ENCODE data around the gene RASL10A.
"Not testable (repeated sequence)": the region's sequence is repeated elsewhere in the genome, so short reads cannot be mapped to it uniquely, and the experiment has no call there.

The RASL10A gene, protein sequence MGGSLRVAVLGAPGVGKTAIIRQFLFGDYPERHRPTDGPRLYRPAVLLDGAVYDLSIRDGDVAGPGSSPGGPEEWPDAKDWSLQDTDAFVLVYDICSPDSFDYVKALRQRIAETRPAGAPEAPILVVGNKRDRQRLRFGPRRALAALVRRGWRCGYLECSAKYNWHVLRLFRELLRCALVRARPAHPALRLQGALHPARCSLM

DNA sequence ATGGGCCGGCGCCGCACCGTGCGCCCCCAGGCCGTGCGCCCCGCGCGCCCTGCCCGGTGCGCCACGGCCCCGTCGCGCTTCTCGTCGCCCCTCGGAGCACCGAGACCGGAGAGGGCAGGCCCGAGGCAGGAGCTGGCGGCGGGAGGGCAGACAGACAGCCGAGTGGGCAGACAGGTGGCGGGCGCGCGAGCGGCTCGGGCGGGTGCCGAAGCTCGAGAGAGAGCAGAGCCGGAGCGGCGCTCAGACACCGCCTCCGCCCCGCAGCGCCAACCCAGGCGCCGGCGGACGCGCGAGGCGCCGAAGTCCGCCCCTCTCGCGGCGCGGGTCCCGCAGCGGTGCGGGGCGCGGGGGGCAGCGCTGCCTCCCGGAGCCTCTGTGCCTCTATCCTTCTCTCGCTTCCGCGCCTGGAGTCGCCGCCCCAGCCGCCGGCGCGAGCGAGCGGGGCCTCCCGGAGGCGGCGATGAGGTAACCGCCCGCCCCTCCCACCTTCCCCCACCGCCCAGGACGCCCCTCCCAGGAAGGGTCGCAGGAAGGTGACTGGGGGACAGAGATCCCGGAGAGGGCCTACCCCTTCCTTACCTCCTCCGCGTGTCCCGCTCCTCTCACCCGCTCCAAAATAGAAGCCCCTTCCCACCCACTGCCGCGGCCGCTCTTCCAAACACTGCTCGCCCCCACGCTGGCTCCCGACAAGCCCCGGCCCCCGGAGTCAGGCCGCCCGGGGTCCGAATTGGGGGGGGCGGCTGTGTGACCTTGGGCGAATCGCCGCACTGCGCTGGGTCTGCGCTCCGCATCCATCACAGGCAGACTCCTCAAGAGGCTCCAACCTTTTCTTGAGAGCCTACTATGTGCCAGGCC is at the start of gene RASL10A:
Gene RASL10A (minus strand): TSS at position 412 of the 855 bp plus-strand sequence. CDS start 451 bp downstream, outside the sequence.
- no peak for DNase-seq (ENCODE audit: extremely low read depth in 1 of 2, low read depth in 1 of 2)

DNA sequence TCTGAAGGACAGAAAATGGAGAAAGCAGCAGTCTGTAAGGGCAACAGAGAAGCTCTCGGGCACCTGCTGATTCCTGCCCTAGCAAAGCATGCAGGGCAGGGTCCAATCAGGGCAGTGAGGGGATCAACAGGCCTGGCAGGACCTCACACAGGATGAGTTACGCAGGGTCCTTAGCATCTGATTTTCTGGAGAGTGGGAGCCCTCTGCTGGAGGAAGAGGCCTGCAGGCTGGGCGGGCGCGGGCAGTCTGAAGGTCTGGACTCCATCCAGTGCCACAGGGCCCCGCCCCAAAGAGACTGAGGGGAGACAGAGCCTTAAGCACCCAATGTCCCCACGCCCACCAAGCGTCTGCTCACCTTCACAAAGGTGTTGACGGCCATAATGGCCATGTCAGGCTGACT is 44.0 kb upstream of the RASL10A start:
- DNase-seq (ENCODE audit: extremely low read depth in 1 of 2, low read depth in 1 of 2): no peak

DNA sequence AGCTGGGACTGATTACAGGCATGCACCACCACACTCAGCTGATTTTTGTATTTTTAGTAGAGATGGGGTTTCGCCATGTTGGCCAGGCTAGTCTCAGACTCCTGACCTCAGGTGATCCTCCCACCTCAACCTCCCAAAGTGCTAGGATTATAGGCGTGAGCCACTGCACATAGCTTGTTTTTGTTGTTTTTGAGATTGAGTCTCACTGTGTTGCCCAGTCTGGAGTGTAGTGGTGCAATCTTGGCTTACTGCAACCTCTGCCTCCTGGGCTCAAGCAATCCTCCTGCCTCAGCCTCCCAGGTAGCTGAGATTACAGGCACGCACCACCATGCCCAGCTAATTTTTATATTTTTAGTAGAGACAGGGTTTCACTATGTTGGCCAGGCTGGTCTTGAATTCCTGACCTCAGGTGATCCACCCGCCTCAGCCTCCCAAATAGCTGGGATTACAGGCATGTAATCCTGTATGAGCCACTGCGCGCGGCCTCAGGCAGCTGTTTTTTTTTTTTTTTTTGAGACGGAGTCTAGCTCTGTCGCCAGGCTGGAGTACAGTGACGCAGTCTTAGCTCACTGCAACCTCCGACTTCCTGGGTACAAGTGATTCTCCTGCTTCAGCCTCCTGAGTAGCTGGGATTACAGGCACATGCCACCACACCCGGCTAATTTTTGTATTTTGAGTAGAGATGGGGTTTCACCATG is 41.8 kb upstream of the RASL10A start:
- DNase-seq (ENCODE audit: extremely low read depth in 1 of 2, low read depth in 1 of 2): not testable (repeated sequence)

DNA sequence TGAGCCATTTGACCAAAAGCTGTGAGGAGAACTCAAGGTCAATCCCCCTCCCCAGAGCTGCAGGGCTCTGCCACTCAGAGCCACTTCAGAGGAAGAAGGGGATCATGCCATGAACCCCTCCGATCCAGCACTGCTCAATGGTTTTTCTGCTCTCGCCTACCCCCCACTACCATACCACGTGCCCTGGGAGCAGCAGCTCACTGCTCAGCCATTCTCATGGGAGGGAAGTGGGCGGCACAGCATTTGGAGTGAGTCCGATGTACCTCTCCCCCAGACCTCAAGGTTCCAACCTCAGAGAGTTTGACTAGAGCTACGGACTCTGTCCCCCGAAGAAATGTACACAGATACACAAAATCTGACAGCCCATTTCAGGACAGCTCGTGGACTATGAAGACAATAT is 38.4 kb upstream of the RASL10A start:
- no peak for DNase-seq (ENCODE audit: extremely low read depth in 1 of 2, low read depth in 1 of 2)

DNA sequence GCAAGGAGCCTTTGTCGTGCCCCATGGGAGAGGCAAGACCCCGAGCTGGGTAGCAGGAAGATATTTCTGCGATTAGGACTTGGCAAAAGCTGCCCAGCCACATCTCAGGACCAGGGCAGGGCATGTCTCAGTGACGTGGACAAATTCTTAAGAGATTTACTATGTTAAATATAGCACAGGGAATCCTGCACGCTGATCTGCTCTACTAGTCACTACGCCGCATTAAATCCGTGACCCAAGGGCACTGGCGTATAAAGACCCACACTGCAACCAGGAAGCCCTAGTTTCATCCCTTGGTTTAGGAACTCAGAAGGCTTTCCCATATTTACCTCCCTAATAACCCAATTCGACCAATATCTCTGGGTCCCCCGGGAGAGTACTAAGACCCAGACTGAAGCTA is 37.8 kb upstream of the RASL10A start:
- no peak for DNase-seq (ENCODE audit: extremely low read depth in 1 of 2, low read depth in 1 of 2)

DNA sequence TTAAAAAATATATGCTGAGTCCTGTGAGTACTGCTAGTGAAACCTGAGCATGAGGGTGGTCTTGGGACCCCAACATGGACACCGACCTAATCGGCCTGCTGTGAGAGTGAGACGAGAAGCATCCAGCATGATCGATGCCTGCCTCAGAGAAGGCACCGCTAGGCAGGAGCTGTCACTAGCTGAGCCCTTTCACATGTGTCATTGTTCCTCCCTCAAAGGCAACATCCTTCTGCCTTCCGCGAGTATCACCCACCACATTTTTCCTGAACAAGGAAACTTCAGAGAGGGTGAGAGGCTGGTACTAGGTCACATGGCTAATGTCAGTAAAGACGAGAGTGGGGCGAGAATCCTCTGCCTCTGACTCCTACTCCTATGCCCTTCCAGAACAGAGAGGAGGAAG is 37.3 kb upstream of the RASL10A start:
- DNase-seq (ENCODE audit: extremely low read depth in 1 of 2, low read depth in 1 of 2): no peak

DNA sequence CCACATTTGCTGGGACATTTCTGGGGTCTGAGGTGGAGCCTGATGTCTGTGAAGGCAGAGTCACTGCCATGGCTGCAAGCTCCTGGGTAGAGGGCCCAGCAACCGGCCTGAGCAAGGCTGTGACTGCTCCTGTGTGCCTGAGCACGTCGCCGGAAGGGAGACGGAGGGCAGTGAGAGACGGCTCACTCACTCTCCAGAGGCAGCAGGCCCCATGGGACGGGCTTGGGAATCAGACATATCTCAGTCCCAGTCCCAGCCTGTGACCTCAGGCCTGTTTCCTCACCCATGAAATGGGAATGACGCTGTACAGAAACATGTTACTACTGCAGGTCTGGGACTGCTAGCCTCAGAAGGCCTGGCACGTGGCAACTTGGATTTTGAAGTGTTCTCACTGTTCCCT is 36.4 kb upstream of the RASL10A start:
- DNase-seq (ENCODE audit: extremely low read depth in 1 of 2, low read depth in 1 of 2): no peak

DNA sequence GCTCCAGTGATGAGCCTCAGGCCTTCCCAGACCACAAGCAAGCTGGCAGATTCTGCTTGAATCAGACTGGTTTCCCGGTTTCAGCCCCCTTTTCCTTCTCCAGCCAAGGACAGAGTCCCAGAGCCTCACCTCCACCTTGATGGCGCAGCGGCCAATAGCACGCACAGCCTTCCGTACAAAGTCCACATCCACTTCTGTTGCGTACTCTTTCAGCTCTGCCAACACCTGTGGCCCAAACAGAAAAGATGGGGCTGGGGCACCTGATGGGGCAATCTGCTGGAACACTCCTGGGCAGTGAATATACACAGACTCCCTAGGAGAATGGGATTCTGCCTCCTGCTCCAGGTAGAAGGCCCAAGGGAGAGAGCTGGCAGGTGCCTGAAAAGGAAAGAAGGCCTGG is 35.5 kb upstream of the RASL10A start:
- no peak for DNase-seq (ENCODE audit: extremely low read depth in 1 of 2, low read depth in 1 of 2)

DNA sequence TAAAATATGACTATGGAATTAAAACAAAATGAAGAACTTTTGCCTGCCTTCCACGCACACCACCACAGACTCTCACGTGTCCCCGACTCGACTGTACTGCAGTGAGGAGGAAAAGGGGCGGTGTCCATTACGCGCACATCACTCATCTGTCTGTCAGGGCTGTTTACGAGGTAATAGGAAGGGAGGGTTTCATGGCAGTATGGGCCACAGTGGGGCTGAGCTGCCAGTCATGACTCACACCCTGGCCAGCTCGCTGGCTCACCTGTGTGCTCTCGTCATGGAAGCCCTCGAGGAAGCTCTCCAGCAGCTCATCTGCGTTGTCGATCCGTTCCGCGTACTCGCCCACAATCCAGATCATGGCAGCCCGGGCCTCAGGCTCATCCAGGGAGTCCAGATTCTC is 33.5 kb upstream of the RASL10A start:
- no peak for DNase-seq (ENCODE audit: extremely low read depth in 1 of 2, low read depth in 1 of 2)

DNA sequence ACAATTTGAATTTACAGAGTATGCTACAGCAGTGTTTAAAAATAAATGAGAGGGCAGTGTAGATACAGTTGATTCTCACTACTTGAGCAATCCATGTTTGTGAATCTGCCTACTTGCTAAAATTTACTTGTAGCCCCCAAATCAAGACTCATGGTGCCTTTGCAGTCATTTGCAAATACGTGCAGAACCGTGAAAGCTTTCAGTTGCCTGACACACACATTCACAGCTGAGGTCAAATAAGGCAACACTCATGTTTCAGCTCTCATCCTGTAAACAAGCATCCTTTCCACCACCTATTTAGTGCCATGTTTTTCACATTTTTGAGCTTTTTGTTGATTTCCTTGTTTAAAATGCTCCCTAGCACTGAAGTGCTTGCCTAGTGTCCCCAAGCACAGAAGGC is 32.5 kb upstream of the RASL10A start:
- DNase-seq (ENCODE audit: extremely low read depth in 1 of 2, low read depth in 1 of 2): no peak

DNA sequence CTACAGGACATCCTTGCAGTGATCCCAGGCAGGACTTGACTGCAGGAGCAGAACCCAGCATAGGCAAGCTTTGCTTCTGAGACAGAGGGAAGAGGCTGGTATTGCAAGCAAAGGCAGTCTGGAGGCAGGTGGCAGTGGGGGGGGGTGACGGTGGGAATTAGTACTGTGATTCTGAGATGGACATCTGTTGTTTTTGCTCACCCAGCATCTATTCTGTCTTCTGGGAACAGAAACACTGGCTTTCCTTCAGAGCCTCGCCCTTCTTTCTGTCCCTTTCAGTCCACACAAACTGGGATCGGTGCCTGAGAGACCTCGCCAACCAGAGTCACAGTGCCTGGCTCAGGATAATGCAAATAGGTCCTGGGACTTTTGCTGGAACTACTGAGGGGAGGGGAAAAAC is 31.2 kb upstream of the RASL10A start:
- DNase-seq (ENCODE audit: extremely low read depth in 1 of 2, low read depth in 1 of 2): no peak

DNA sequence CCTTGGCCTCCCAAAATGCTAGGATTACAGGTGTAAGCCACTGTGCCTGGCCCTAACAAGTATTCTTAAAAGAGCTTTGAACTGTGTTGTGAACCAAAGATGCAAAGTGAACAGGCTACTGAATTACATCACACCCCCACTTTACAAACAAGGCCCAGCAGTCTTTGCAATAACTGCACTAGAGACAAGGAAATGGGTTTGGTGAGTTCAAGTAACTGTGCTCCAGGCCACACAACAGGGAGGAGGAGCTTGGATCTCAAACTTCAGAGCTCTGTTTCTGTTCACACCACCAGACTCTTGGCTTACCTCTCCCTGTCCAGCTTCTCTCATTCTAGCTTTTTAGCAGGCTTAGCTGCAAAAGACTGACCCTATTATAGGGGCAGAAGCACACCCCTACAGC is 30.4 kb upstream of the RASL10A start:
- no peak for DNase-seq (ENCODE audit: extremely low read depth in 1 of 2, low read depth in 1 of 2)

DNA sequence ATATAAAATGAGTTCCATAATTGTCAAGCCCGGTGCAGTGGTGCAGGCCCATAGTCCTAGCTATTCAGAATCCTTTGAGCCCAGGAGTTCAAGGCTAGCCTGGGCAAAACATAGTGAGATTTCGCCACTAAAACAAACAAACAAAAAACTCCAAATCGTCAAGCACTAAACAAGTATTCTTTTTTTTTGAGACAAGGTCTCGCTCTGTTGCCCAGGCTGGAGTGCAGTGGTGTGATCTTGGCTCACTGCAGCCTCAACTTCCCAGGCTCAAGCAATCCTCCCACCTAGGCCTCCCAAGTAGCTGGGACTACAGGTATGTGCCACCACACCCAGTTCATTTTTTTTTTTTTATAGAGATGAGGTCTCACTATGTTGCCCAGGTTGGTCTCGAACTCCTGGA is 29.4 kb upstream of the RASL10A start:
- DNase-seq (ENCODE audit: extremely low read depth in 1 of 2, low read depth in 1 of 2): not testable (repeated sequence)

DNA sequence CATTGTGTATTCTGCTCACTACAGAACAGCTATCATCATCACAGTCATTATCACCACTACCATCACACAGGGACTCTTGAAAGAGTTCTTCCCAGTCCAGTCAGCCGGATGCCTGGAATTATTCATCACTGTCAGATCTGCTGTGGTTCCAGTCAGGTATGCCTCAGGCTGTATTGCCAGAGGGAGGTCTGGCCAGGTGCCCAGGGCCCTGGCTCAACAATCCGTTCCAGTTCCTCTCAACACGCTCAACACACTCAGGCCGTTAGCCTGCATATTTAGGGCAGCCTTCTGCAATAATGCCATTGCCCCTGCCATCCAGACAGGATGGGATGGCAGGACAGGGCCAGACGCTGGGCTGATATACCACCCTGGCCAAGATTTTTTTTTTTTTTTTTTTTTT is 28.6 kb upstream of the RASL10A start:
- no peak for DNase-seq (ENCODE audit: extremely low read depth in 1 of 2, low read depth in 1 of 2)

DNA sequence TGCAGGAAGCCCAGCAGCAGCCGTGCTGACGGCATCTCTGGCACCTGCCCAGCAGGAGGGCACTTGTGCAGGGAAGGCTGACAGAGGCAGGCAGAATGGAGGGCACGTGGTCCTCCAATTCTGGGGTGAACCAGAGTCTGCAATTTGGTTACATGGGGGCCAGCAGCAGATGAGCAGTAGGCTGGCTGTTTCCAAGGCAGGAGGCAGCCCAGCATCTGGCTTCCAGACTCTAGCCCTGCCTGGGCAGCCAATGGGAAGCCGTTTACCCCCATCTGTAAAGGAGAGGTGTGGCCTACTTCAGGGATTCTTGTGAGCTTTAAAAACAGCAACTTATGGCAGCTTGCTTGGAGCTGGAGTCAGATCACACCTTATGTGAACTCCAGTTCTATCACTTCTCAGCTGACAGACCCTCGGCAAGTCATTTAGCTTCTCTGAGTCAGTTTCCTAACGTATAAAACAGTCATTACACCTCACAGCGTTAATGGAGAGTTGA is 27.9 kb upstream of the RASL10A start:
- DNase-seq (ENCODE audit: extremely low read depth in 1 of 2, low read depth in 1 of 2): no peak

DNA sequence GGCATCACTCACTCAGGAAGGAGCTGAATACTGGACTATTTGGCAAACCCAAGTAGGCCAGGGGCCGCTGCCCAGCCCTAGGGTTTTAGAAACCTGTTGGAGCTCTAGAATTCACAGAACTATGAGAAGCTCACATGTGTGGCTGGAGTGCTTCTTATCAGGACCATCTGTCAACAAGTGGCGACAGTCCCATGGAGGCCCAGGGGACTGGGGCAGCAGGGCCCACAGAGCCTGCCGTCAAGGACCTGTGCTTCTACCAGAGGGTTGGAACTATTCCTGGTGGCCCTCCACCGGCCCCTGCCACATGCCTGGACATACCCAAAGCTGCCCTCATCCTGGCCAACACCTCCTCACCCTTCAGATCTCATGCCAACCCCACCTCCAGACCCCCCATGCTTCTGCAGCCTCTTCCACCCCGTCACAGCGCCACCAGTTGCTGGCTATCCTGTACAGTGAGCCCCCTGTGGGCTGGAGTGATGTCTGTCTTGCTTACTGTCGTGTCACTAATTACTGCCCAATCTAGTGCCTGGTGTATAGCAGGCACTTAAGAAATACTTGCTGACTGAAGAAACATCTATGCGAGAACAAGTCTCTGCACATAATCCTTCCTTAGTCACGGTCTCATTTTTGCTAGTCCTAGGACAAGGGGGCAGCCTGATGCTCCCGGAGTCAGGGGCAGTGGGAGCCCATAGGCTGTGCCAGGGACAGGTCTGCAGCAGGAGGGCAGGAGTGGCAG is 27.2 kb upstream of the RASL10A start:
- DNase-seq (ENCODE audit: extremely low read depth in 1 of 2, low read depth in 1 of 2): no peak

DNA sequence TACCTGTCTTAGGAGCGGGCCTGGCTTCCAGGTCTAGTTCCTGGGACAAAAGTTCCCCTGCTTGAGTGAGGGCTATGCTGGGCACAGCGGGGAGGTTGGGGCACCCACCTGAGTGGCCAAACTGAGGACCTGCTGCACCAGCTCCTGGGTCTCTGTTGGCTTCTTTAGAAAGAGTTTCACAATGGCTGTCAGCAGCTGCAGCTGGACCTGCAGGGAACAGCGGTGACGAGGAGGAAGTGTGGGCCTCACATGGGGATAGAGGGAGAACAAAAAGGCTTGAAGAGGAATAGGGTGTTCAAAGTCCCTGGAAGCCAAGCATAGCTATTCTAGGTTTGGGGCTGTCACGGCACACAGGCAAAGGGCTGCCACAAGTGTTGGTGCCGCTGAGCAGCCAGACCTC is 26.7 kb upstream of the RASL10A start:
- DNase-seq (ENCODE audit: extremely low read depth in 1 of 2, low read depth in 1 of 2): no peak

DNA sequence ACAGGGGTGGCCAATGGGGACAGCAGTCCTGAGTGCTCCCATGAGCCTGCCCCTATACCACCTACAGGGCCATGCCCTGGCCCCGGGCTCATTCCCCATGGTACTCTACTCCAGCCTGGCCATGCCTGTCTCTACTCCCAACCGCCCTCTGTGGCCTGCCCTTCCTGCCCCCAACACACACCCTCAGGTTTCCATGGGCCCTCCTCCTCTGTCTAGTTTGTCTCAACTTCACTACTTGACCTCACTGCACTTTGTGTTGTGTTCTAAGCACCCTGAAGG is 26.3 kb upstream of the RASL10A start:
- DNase-seq (ENCODE audit: extremely low read depth in 1 of 2, low read depth in 1 of 2): no peak

DNA sequence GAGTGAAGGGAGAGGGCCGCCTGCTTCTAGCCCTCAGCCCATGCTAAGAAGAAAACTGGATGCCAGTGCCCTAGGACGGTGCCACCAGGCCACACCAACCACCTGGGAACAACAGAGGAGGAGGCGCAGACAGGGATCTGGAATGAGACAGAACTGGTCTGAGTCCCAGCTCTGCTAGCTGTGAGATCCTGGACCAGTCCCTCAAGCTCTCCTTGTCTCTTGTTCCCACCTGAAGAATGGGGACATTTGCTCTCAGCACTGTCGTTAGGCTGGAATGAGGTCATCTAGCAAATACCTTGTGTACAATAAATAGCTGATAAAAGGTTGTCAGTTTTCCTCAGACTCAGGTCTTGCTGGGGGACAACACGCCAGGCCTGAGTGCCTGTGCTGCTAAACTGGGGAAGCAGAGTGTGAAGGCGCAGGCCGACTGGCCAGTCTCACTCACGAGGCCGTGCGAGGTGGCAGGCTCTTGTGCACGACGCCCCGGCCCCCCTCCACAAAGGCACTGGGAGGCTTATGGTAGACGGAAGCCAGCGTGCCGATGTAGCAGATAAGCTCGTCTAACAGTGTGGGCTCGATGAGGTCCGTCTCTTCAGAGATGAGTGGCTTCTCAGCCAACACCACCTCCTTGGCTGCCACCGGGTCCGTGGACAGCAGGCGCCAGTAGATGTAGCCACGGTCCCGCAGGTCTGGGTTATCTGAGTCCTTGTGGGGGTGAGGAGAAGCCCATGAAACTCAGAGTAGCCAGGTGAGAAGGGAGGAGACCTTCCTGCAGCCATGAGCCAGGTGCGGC is 25.8 kb upstream of the RASL10A start:
- DNase-seq (ENCODE audit: extremely low read depth in 1 of 2, low read depth in 1 of 2): no peak

DNA sequence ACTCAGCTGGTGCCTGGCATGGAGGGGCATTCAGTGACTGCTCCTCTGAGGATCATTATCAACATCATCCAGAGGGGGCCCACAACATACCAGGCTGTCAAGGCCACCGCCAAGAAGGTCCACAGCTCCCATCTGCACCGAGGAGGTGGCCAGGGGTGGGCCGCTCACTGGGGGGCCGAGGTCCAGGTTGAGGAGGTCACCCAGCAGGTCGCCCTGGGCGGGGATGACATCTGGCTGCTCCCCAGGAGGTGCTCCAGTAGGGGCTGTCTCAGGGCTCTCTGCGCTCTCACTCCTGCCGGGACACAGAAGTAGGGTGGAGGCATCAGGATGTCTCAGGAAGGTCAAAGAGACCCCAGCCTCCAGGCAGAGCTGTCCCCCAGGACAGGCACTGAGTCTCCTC is 25.1 kb upstream of the RASL10A start:
- no peak for DNase-seq (ENCODE audit: extremely low read depth in 1 of 2, low read depth in 1 of 2)
